Measurements from ENCODE around the gene DUSP28. TPM values are rescaled to one million over a fixed set of nuclear protein-coding genes. Genes with fewer than 3 reads are reported as not detected.

DUSP28 gene
- total and polyA plus RNA-seq, 2 donors (not counting 1 experiment from before 2014, with no cell fraction given) = 19.0 to 19.1 TPM

DNA sequence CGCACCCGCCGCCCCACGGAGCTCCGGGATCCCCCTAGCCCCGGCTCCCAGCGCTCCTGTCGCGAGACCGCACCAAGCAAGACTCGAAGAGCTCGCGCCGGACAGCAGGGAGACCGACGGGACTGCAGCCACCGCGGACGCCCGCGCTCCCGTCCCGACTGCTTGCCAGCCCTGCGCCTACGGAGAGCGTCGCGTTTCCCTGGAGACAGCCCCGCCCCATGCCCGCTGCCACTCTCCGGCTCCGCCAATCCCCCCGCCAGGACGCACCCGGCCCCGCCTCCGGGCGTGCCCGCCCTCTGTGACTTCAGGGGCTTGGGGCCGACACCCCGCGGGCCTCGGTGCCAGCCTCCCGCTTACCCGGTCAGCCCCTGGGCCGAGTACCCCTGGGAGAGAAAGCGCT lies 2.3 kb upstream of the DUSP28 start, which contains the start of gene ANKMY1:
Gene ANKMY1, minus strand, starts transcription at position 181 of the 400 bp plus-strand sequence. CDS start 653 bp downstream, outside the sequence.
- H3K9me3 Mint-ChIP-seq (ENCODE audit: insufficient read depth) = no peaks in the 10 kb centered on the region
- peak; percentile 65 for DNase-seq
- peak within 1 kb of the TSS in 3 of 5 experiments; percentile 18 to 40 (median 26) for H3K4me3 ChIP-seq (ENCODE audit: control extremely low read depth in 1 of 5, extremely low read depth in 1 of 5, insufficient read depth in 1 of 5, low read depth in 2 of 5, low read length in 4 of 5)
- H3K36me3 ChIP-seq (replicated peaks in 1 of 2; ENCODE audit: control extremely low read depth in 1 of 2, control insufficient read depth in 1 of 2, extremely low read depth in 1 of 2, insufficient read depth in 2 of 2, low read length in 1 of 2) = peaks cover under 1 to 19% of the 10 kb centered on the region in 2 experiments
- ChIA-PET CTCF (interaction anchor here (2.2 to 2.4 kb wide), 2 partner anchors 9 to 29 kb away, joined by 11 to 12 read pairs; partner anchors contain the start of gene CAPN10), POLR2A (interaction anchor here (1.3 to 1.9 kb wide), 2 partner anchors 9 to 29 kb away, joined by 4 read pairs; partner anchors contain the start of gene CAPN10)
- H3K4me2 ChIP-seq (replicated peaks; ENCODE audit: low read depth, low read length, poor library complexity, severe bottlenecking) = peak within 1 kb of the TSS; percentile 74
- H3K9me3 ChIP-seq (ENCODE audit: control extremely low read depth in 1 of 3, control insufficient read depth in 2 of 3, insufficient read depth in 1 of 3, low read length in 2 of 3) = no peaks in the 10 kb centered on the region
- no peak for ATAC-seq (ENCODE audit: low read depth)
- peaks cover 55% of the 10 kb centered on the region for H3K4me1 Mint-ChIP-seq
- H3K27ac ChIP-seq (ENCODE audit: low read length in 2 of 2) = no peak within 1 kb of the TSS
- H3K79me2 ChIP-seq (ENCODE audit: control insufficient read depth, insufficient read depth, low read length) = peaks cover 68% of the 10 kb centered on the region
- intact Hi-C loops (cut with micrococcal nuclease) = no loop called here
- TF ChIP-seq EZH2 (IDR thresholded peaks at IDR 0.05; ENCODE audit: borderline replicate concordance, insufficient read depth, low read depth, low read length, poor library complexity, severe bottlenecking) = no peak
- no peaks in the 10 kb centered on the region for H3K27me3 Mint-ChIP-seq
- no peaks in the 10 kb centered on the region for H3K27me3 ChIP-seq (replicated peaks in 1 of 4; ENCODE audit: control extremely low read depth in 1 of 4, control insufficient read depth in 3 of 4, insufficient read depth in 4 of 4, low read length in 3 of 4)
- no peak within 1 kb of the TSS for H2AFZ ChIP-seq (ENCODE audit: insufficient read depth, low read depth, low read length, poor library complexity, severe bottlenecking)
- H4K20me1 ChIP-seq (ENCODE audit: control insufficient read depth, insufficient read depth, low read length, poor library complexity, severe bottlenecking) = peaks cover 71% of the 10 kb centered on the region
- peaks cover 39 to 47% of the 10 kb centered on the region in 2 donors for H3K4me1 ChIP-seq (ENCODE audit: control insufficient read depth in 2 of 2, insufficient read depth in 2 of 2, low read length in 2 of 2)
- WGBS (ENCODE audit: insufficient coverage) = 13% methylated on average over 47 of the region's 47 CpGs
- H3K27ac Mint-ChIP-seq = no peak within 1 kb of the TSS
- H3K9ac ChIP-seq (ENCODE audit: low read length) = peak within 1 kb of the TSS; percentile 50
- H3K4me3 Mint-ChIP-seq = peak within 1 kb of the TSS; percentile 81

GRCh38 chr2:240558236-240558761 lies 1.9 kb upstream of the DUSP28 start:
- TF ChIP-seq CTCF (IDR thresholded peaks at IDR 0.05) (no peak), EZH2 (IDR thresholded peaks at IDR 0.05; ENCODE audit: borderline replicate concordance, insufficient read depth, low read depth, low read length, poor library complexity, severe bottlenecking) (no peak)
- peak overlapping the region; percentile 74 for H3K4me2 ChIP-seq (replicated peaks; ENCODE audit: low read depth, low read length, poor library complexity, severe bottlenecking)
- no peaks in the 10 kb centered on the region for H3K9me3 ChIP-seq (ENCODE audit: control extremely low read depth in 1 of 3, control insufficient read depth in 2 of 3, insufficient read depth in 1 of 3, low read length in 2 of 3)
- no peak for ATAC-seq (ENCODE audit: low read depth)
- no peak overlapping the region for H3K27ac ChIP-seq (ENCODE audit: low read length in 2 of 2)
- intact Hi-C loops (cut with micrococcal nuclease) = no loop called here
- Mint-ChIP-seq H3K27ac (no peak overlapping the region), H3K4me3 (peak overlapping the region; percentile 81), H3K9me3 (ENCODE audit: insufficient read depth) (no peaks in the 10 kb centered on the region), H3K27me3 (no peaks in the 10 kb centered on the region), H3K4me1 (peaks cover 53% of the 10 kb centered on the region)
- H4K20me1 ChIP-seq (ENCODE audit: control insufficient read depth, insufficient read depth, low read length, poor library complexity, severe bottlenecking) = peaks cover 66% of the 10 kb centered on the region
- H3K9ac ChIP-seq (ENCODE audit: low read length) = peak overlapping the region; percentile 50
- peaks cover 0 to 18% of the 10 kb centered on the region in 2 experiments for H3K36me3 ChIP-seq (replicated peaks in 1 of 2; ENCODE audit: control extremely low read depth in 1 of 2, control insufficient read depth in 1 of 2, extremely low read depth in 1 of 2, insufficient read depth in 2 of 2, low read length in 1 of 2)
- H3K27me3 ChIP-seq (replicated peaks in 1 of 4; ENCODE audit: control extremely low read depth in 1 of 4, control insufficient read depth in 3 of 4, insufficient read depth in 4 of 4, low read length in 3 of 4) = no peaks in the 10 kb centered on the region
- no peak overlapping the region for H2AFZ ChIP-seq (ENCODE audit: insufficient read depth, low read depth, low read length, poor library complexity, severe bottlenecking)
- peaks cover 39 to 47% of the 10 kb centered on the region in 2 donors for H3K4me1 ChIP-seq (ENCODE audit: control insufficient read depth in 2 of 2, insufficient read depth in 2 of 2, low read length in 2 of 2)
- CTCF ChIA-PET = interaction anchor here (2.2 to 2.4 kb wide), 2 partner anchors 8 to 28 kb away, joined by 11 to 12 read pairs; partner anchors contain the start of gene CAPN10
- peaks cover 73% of the 10 kb centered on the region for H3K79me2 ChIP-seq (ENCODE audit: control insufficient read depth, insufficient read depth, low read length)
- peak overlapping the region in 2 of 5 experiments; percentile 18 to 26 for H3K4me3 ChIP-seq (ENCODE audit: control extremely low read depth in 1 of 5, extremely low read depth in 1 of 5, insufficient read depth in 1 of 5, low read depth in 2 of 5, low read length in 4 of 5)
- POLR2A ChIA-PET = interaction anchor here (0.7 to 1.3 kb wide), 2 partner anchors 8 to 28 kb away, joined by 3 to 4 read pairs; partner anchors contain the start of gene CAPN10
- no peak for DNase-seq
- WGBS (ENCODE audit: insufficient coverage) = 89% methylated on average over 18 of the region's 18 CpGs

All from B cell (primary cell).